Thyroid gland (tissue), 4 donors: Measurements from ENCODE around the gene BTBD3. TPM values are rescaled to one million over a fixed set of nuclear protein-coding genes. Genes with fewer than 3 reads are reported as not detected.
A peak's percentile ranks its signal among the peaks of the same experiment; 100 is the strongest.

ENCODE experiments used
- DNase-seq, 2 donors: peaks; one replicate each; pipeline ENCODE4 v3.0.0-alpha.2; 2019
- H3K27ac ChIP-seq, 3 donors: fragments of 200-600 bp; sonication (generic); 1 replicate in 2 of 3; 2 replicates in 1 of 3; pipeline ENCODE4 v1.5.1; 2016 to 2019; ENCODE audit warnings: mild to moderate bottlenecking in 1 of 3, moderate library complexity in 1 of 3
- H3K27me3 ChIP-seq: fragments of 200-600 bp; sonication (generic); one replicate; pipeline ENCODE4 v1.5.1; 2019
- H3K36me3 ChIP-seq, 2 donors: fragments of 200-600 bp; sonication (generic); one replicate each; pipeline ENCODE4 v1.5.1; 2016 to 2019
- H3K4me1 ChIP-seq, 2 donors: fragments of 200-600 bp; sonication (generic); one replicate each; pipeline ENCODE4 v1.5.1; 2017 to 2019
- H3K4me3 ChIP-seq, 3 donors: fragments of 200-600 bp; sonication (generic); replicated peaks in 1 of 3; 1 replicate in 2 of 3; 2 replicates in 1 of 3; pipeline ENCODE4 v1.5.1; 2016; ENCODE audit warnings: mild to moderate bottlenecking in 1 of 3
- H3K9me3 ChIP-seq: fragments of 200-600 bp; sonication (generic); one replicate; pipeline ENCODE4 v1.5.1; 2017
- CTCF ChIP-seq, 6 experiments: fragments of 200-600 bp in 3 of 6; fragments of 450-650 bp in 3 of 6; sonication (generic) in 3 of 6; IDR thresholded peaks; one replicate each; pipeline ENCODE4 v1.5.1; 2016 to 2019; ENCODE audit warnings: antibody characterized with exemption in 6 of 6, mild to moderate bottlenecking in 2 of 6, inconsistent platforms in 1 of 6, moderate library complexity in 1 of 6
- POLR2A ChIP-seq, 2 donors: fragments of 450-650 bp; IDR thresholded peaks; one replicate each; pipeline ENCODE4 v1.6.1; 2017; ENCODE audit warnings: antibody characterized with exemption in 2 of 2, mild to moderate bottlenecking in 2 of 2, moderate library complexity in 1 of 2
- WGBS, 2 donors: methylation state at CpG; one replicate each; pipeline ENCODE4 v1.1.5; 2017; 5-methylcytosine and 5-hydroxymethylcytosine counted together
- intact Hi-C: fragments of 100-400 bp; cut with DNase I; formaldehyde crosslinking; loops from one replicate; pipeline ENCODE4 v1.15.1; 2023
- total RNA-seq, 4 donors: library from RNA; depleted of rRNA; stranded (reverse); fragments of >200 nt; gene quantifications; one replicate each; pipeline ENCODE4 v1.2.3, GENCODE V29; 2016

Gene BTBD3
- 10 to 100 TPM; 31.8 to 41.8 (median 36.3) TPM for total RNA-seq

GRCh38 chr20:11917663-11918062 is at the start of gene BTBD3:
BTBD3 (plus strand) TSS chr20:11917893; CDS start chr20:11918276, 383 bp downstream.
- peak; percentile 45 to 51 for DNase-seq
- TF ChIP-seq POLR2A (IDR thresholded peaks at IDR 0.05) (peak in 1 of 2 donors; percentile 68), CTCF (IDR thresholded peaks at IDR 0.05) (no peak)
- Histone ChIP-seq H3K9me3 (no peaks in the 10 kb centered on the region), H3K4me1 (peaks cover 5 to 17% of the 10 kb centered on the region in 2 donors), H3K27me3 (no peaks in the 10 kb centered on the region), H3K36me3 (no peaks in the 10 kb centered on the region), H3K4me3 (no peak within 1 kb of the TSS), H3K27ac (peak within 1 kb of the TSS in 1 of 3 donors; percentile 52)
- 26 to 37% methylated on average over 4 of the region's 4 CpGs for WGBS, 2 donors
- intact Hi-C loops, result no loop called here

GRCh38 chr20:11869641-11870040 is 48.1 kb upstream of the BTBD3 start:
- TF ChIP-seq POLR2A (IDR thresholded peaks at IDR 0.05), result no peak
- no peak for TF ChIP-seq CTCF (IDR thresholded peaks at IDR 0.05)
- Histone ChIP-seq H3K4me1 (no peaks in the 10 kb centered on the region), H3K4me3 (no peak overlapping the region), H3K9me3 (no peaks in the 10 kb centered on the region), H3K27me3 (no peaks in the 10 kb centered on the region), H3K36me3 (no peaks in the 10 kb centered on the region), H3K27ac (no peak overlapping the region)
- intact Hi-C loops, result no loop called here
- no peak for DNase-seq

GRCh38 chr20:11870411-11870810 is 47.3 kb upstream of the BTBD3 start:
- Histone ChIP-seq H3K36me3 (no peaks in the 10 kb centered on the region), H3K4me1 (no peaks in the 10 kb centered on the region), H3K9me3 (no peaks in the 10 kb centered on the region), H3K4me3 (no peak overlapping the region), H3K27me3 (no peaks in the 10 kb centered on the region), H3K27ac (no peak overlapping the region)
- no peak for TF ChIP-seq POLR2A (IDR thresholded peaks at IDR 0.05)
- no peak for TF ChIP-seq CTCF (IDR thresholded peaks at IDR 0.05)
- intact Hi-C loops, result no loop called here
- no peak for DNase-seq
- WGBS, 2 donors, result 57 to 60% methylated on average over 3 of the region's 3 CpGs

GRCh38 chr20:11876555-11876954 is 41.1 kb upstream of the BTBD3 start:
- no peaks in the 10 kb centered on the region for H3K27me3 ChIP-seq
- no peak overlapping the region for H3K4me3 ChIP-seq
- no peak for DNase-seq
- TF ChIP-seq POLR2A (IDR thresholded peaks at IDR 0.05) (no peak), CTCF (IDR thresholded peaks at IDR 0.05) (no peak)
- no peaks in the 10 kb centered on the region for H3K4me1 ChIP-seq
- H3K9me3 ChIP-seq, result no peaks in the 10 kb centered on the region
- no peaks in the 10 kb centered on the region for H3K36me3 ChIP-seq
- intact Hi-C loops, result no loop called here
- no peak overlapping the region for H3K27ac ChIP-seq

- H3K27me3 ChIP-seq, result no peaks in the 10 kb centered on the region
- no peak overlapping the region for H3K27ac ChIP-seq
- TF ChIP-seq POLR2A (IDR thresholded peaks at IDR 0.05) (no peak), CTCF (IDR thresholded peaks at IDR 0.05) (no peak)
- H3K36me3 ChIP-seq, result no peaks in the 10 kb centered on the region
- WGBS, 2 donors, result 83 to 85% methylated on average over 4 of the region's 4 CpGs
- intact Hi-C loops, result no loop called here
- no peaks in the 10 kb centered on the region for H3K4me1 ChIP-seq
- H3K9me3 ChIP-seq, result no peaks in the 10 kb centered on the region
- DNase-seq, result peak in 1 of 2 donors; percentile 6
- no peak overlapping the region for H3K4me3 ChIP-seq
These were observed 37.0 kb upstream of the BTBD3 start for GRCh38 chr20:11880680-11881079.
